Endothelial cell of umbilical vein (primary cell): ENCODE measurements around the gene SPATA33.

Source experiments
- CTCF ChIP-seq, 2 donors: IDR thresholded peaks; 1 replicate in 1 of 2; 2 replicates in 1 of 2; pipeline ENCODE4 v1.5.1; 2011; ENCODE audit warnings: low read length in 2 of 2, mild to moderate bottlenecking in 2 of 2, moderate library complexity in 2 of 2, control low read depth in 1 of 2, inconsistent platforms in 1 of 2, low read depth in 1 of 2; ENCODE audit not compliant: insufficient read depth in 1 of 2; ENCODE audit errors: extremely low read depth in 1 of 2
- JUN ChIP-seq: IDR thresholded peaks from 2 replicates; pipeline ENCODE4 v1.6.1; 2011; ENCODE audit warnings: borderline replicate concordance, low read depth; ENCODE audit not compliant: insufficient read length, insufficient read depth
- MAX ChIP-seq: IDR thresholded peaks from 2 replicates; pipeline ENCODE4 v1.6.1; 2011; ENCODE audit not compliant: insufficient read depth, insufficient read length
- MYC ChIP-seq: IDR thresholded peaks from one replicate; pipeline ENCODE4 v1.6.1; 2011; ENCODE audit warnings: mild to moderate bottlenecking, low read depth, low read length
- POLR2A ChIP-seq: IDR thresholded peaks from 2 replicates; pipeline ENCODE4 v1.6.1; 2012; ENCODE audit warnings: low read depth, mild to moderate bottlenecking, control low read depth, low read length

GRCh38 chr16:89621136-89621697, 36.4 kb upstream of the SPATA33 start:
- no peak for TF ChIP-seq JUN
- TF ChIP-seq CTCF (IDR thresholded peaks at IDR 0.05; ENCODE audit: extremely low read depth in 1 of 2, insufficient read depth in 1 of 2, low read depth in 1 of 2, low read length in 2 of 2) = no peak
- TF ChIP-seq MAX = no peak
- no peak for TF ChIP-seq MYC
- TF ChIP-seq POLR2A = no peak
